ENCODE data around the gene MYD88.

The MYD88 gene

GRCh38 chr3:38117748-38118420, 20.6 kb upstream of the MYD88 start:
- no peak overlapping the region for H3K4me3 Mint-ChIP-seq
- H3K4me1 Mint-ChIP-seq (ENCODE audit: low read depth), result peaks cover 5% of the 10 kb centered on the region
- H3K9me3 Mint-ChIP-seq, result no peaks in the 10 kb centered on the region
- peaks cover 48% of the 10 kb centered on the region for H3K36me3 Mint-ChIP-seq (ENCODE audit: low read depth)
- no peak overlapping the region for H3K27ac Mint-ChIP-seq
- intact Hi-C loops (cut with micrococcal nuclease), result loop anchor here (2.0 to 5.0 kb wide), 3 partner anchors 109 to 364 kb away; no protein-coding TSS in a partner anchor
- H3K27me3 Mint-ChIP-seq, result no peaks in the 10 kb centered on the region

- Mint-ChIP-seq H3K4me1 (ENCODE audit: low read depth) (peaks cover 5% of the 10 kb centered on the region), H3K4me3 (no peak overlapping the region), H3K27me3 (no peaks in the 10 kb centered on the region), H3K27ac (peak overlapping the region; percentile 35), H3K36me3 (ENCODE audit: low read depth) (peaks cover 55% of the 10 kb centered on the region), H3K9me3 (no peaks in the 10 kb centered on the region)
- intact Hi-C loops (cut with micrococcal nuclease), result loop anchor here (2.0 to 5.0 kb wide), 3 partner anchors 109 to 364 kb away; no protein-coding TSS in a partner anchor
Observed at GRCh38 chr3:38118421-38119247, 19.8 kb upstream of the MYD88 start.

- Mint-ChIP-seq H3K36me3 (ENCODE audit: low read depth) (peaks cover 61% of the 10 kb centered on the region), H3K9me3 (no peaks in the 10 kb centered on the region), H3K27ac (no peak overlapping the region), H3K4me1 (ENCODE audit: low read depth) (peaks cover 5% of the 10 kb centered on the region), H3K4me3 (no peak overlapping the region), H3K27me3 (no peaks in the 10 kb centered on the region)
- intact Hi-C loops (cut with micrococcal nuclease), result loop anchor here (2.0 to 5.0 kb wide), 3 partner anchors 108 to 363 kb away; no protein-coding TSS in a partner anchor
Observed at GRCh38 chr3:38119248-38119544, 19.3 kb upstream of the MYD88 start.

- no peak overlapping the region for H3K4me3 Mint-ChIP-seq
- H3K4me1 Mint-ChIP-seq (ENCODE audit: low read depth), result peaks cover 5% of the 10 kb centered on the region
- peak overlapping the region; percentile 35 for H3K27ac Mint-ChIP-seq
- H3K27me3 Mint-ChIP-seq, result no peaks in the 10 kb centered on the region
- no peaks in the 10 kb centered on the region for H3K9me3 Mint-ChIP-seq
- intact Hi-C loops (cut with micrococcal nuclease), result loop anchor here (2.0 to 5.0 kb wide), 3 partner anchors 107 to 362 kb away; no protein-coding TSS in a partner anchor
- peaks cover 70% of the 10 kb centered on the region for H3K36me3 Mint-ChIP-seq (ENCODE audit: low read depth)
Observed at GRCh38 chr3:38119821-38120692, 18.4 kb upstream of the MYD88 start.

- H3K36me3 Mint-ChIP-seq (ENCODE audit: low read depth), result peaks cover 78% of the 10 kb centered on the region
- H3K27me3 Mint-ChIP-seq, result no peaks in the 10 kb centered on the region
- peak overlapping the region; percentile 35 for H3K27ac Mint-ChIP-seq
- intact Hi-C loops (cut with micrococcal nuclease), result no loop called here
- H3K9me3 Mint-ChIP-seq, result no peaks in the 10 kb centered on the region
- no peak overlapping the region for H3K4me3 Mint-ChIP-seq
- H3K4me1 Mint-ChIP-seq (ENCODE audit: low read depth), result peaks cover 5% of the 10 kb centered on the region
Observed at GRCh38 chr3:38120693-38121450, 17.6 kb upstream of the MYD88 start.

GRCh38 chr3:38121451-38121831, 17.0 kb upstream of the MYD88 start:
- intact Hi-C loops (cut with micrococcal nuclease), result no loop called here
- H3K36me3 Mint-ChIP-seq (ENCODE audit: low read depth), result peaks cover 83% of the 10 kb centered on the region
- H3K27ac Mint-ChIP-seq, result no peak overlapping the region
- no peaks in the 10 kb centered on the region for H3K27me3 Mint-ChIP-seq
- no peak overlapping the region for H3K4me3 Mint-ChIP-seq
- H3K9me3 Mint-ChIP-seq, result no peaks in the 10 kb centered on the region
- H3K4me1 Mint-ChIP-seq (ENCODE audit: low read depth), result peaks cover 5% of the 10 kb centered on the region

- intact Hi-C loops (cut with micrococcal nuclease), result no loop called here
Observed at GRCh38 chr3:38121832-38122461, 16.5 kb upstream of the MYD88 start.

GRCh38 chr3:38122712-38123290, 15.7 kb upstream of the MYD88 start:
- no peak overlapping the region for H3K27ac Mint-ChIP-seq
- H3K36me3 Mint-ChIP-seq (ENCODE audit: low read depth), result peaks cover 97% of the 10 kb centered on the region
- peaks cover 6% of the 10 kb centered on the region for H3K4me1 Mint-ChIP-seq (ENCODE audit: low read depth)
- H3K4me3 Mint-ChIP-seq, result no peak overlapping the region
- H3K9me3 Mint-ChIP-seq, result no peaks in the 10 kb centered on the region
- no peaks in the 10 kb centered on the region for H3K27me3 Mint-ChIP-seq
- intact Hi-C loops (cut with micrococcal nuclease), result no loop called here

More at GRCh38 chr3:38121832-38122461, 16.5 kb upstream of the MYD88 start:
- peaks cover 88% of the 10 kb centered on the region for H3K36me3 Mint-ChIP-seq (ENCODE audit: low read depth)
- H3K27ac Mint-ChIP-seq, result no peak overlapping the region
- H3K27me3 Mint-ChIP-seq, result no peaks in the 10 kb centered on the region
- no peak overlapping the region for H3K4me3 Mint-ChIP-seq
- H3K9me3 Mint-ChIP-seq, result no peaks in the 10 kb centered on the region
- H3K4me1 Mint-ChIP-seq (ENCODE audit: low read depth), result peaks cover 5% of the 10 kb centered on the region

GRCh38 chr3:38124324-38125122, 13.9 kb upstream of the MYD88 start:
- no peaks in the 10 kb centered on the region for H3K9me3 Mint-ChIP-seq
- H3K36me3 Mint-ChIP-seq (ENCODE audit: low read depth), result peaks cover 100% of the 10 kb centered on the region
- no peak overlapping the region for H3K4me3 Mint-ChIP-seq
- H3K4me1 Mint-ChIP-seq (ENCODE audit: low read depth), result peaks cover 22% of the 10 kb centered on the region
- intact Hi-C loops (cut with micrococcal nuclease), result no loop called here
- H3K27me3 Mint-ChIP-seq, result no peaks in the 10 kb centered on the region
- H3K27ac Mint-ChIP-seq, result no peak overlapping the region

GRCh38 chr3:38125305-38126120, 12.9 kb upstream of the MYD88 start:
- intact Hi-C loops (cut with micrococcal nuclease), result no loop called here
- H3K36me3 Mint-ChIP-seq (ENCODE audit: low read depth), result peaks cover 100% of the 10 kb centered on the region
- H3K4me3 Mint-ChIP-seq, result no peak overlapping the region
- no peaks in the 10 kb centered on the region for H3K9me3 Mint-ChIP-seq
- H3K27me3 Mint-ChIP-seq, result no peaks in the 10 kb centered on the region
- no peak overlapping the region for H3K27ac Mint-ChIP-seq
- peaks cover 28% of the 10 kb centered on the region for H3K4me1 Mint-ChIP-seq (ENCODE audit: low read depth)

- H3K27ac Mint-ChIP-seq, result no peak overlapping the region
- intact Hi-C loops (cut with micrococcal nuclease), result no loop called here
- no peaks in the 10 kb centered on the region for H3K9me3 Mint-ChIP-seq
- H3K27me3 Mint-ChIP-seq, result no peaks in the 10 kb centered on the region
- H3K4me3 Mint-ChIP-seq, result no peak overlapping the region
- peaks cover 31% of the 10 kb centered on the region for H3K4me1 Mint-ChIP-seq (ENCODE audit: low read depth)
- peaks cover 100% of the 10 kb centered on the region for H3K36me3 Mint-ChIP-seq (ENCODE audit: low read depth)
Observed at GRCh38 chr3:38126121-38126892, 12.2 kb upstream of the MYD88 start.
